ENCODE measurements around the gene FN3KRP.

The FN3KRP gene, protein sequence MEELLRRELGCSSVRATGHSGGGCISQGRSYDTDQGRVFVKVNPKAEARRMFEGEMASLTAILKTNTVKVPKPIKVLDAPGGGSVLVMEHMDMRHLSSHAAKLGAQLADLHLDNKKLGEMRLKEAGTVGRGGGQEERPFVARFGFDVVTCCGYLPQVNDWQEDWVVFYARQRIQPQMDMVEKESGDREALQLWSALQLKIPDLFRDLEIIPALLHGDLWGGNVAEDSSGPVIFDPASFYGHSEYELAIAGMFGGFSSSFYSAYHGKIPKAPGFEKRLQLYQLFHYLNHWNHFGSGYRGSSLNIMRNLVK

DNA sequence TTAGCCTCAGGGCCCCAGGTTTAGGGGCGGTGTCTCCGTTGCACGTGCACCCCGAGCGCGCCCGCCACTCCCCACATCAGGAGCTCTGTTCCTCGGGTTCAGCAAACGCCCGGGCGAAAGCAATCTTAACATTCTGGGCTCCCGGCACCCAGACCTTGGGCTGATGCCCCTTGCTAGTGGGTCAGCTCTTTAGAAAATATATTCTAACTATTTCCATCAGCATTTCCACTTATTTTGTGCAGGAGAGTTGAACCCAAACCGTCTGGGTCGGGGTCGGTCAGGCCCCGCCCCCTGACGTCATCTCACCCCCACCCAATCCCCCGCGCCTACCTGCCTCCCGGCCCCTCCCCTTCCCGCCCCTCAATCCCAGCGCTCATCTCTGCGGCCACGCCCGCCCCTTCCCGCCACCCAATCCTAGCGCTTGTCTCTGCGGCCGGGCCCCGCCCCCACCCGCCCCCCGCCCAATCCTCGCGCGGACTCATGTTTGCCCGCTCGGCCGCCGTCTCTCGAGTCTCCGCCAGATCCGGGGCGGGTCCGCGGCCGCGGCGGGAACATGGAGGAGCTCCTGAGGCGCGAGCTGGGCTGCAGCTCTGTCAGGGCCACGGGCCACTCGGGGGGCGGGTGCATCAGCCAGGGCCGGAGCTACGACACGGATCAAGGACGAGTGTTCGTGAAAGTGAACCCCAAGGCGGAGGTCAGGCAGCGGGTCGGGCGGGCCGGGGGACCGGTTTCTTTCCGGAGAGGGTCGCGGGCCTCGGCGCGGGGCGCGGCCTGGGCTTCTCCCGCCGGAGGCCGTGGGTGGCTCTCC lies at the start of gene FN3KRP:
Gene FN3KRP, plus strand, starts transcription at position 504 of the 808 bp plus-strand sequence. Its CDS starts 50 bp downstream, at position 554.
- peak; percentile 94 for DNase-seq

DNA sequence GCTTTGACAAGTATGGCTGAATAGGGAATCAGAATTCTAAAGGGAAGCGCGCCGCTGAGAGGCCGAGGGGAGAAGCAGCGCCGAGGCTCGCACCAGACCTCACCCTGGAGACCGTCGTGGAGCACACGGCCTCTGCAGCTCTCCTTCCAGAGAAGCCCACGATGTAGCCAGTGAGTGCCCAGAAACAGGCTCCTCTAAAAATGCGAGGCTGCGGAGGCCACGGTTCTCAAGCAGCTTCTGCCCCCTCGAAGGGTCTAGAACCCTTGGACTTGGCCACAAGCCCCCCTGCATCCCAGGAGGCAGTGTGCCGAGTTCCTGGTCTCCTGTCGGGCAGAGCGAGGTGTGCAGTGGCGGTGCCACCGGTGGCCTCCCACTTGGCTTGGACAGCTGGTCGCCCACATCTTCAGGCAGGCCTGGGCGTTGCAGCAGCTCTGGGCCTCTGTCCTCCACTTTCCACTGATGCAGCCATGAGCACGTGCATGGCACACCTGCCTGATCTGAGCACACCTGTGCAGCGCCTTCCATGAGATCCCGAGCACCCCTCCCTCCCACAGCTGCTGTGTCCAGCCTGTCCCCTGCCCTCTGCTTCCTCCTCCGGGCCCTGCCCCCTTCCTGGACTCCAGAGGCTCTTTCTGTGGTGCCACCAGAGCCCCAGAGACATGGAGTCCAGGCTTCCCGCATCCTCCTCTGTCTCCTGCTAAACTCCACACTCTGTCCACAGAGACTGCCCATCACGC lies 49.4 kb upstream of the FN3KRP start:
- no peak for DNase-seq

DNA sequence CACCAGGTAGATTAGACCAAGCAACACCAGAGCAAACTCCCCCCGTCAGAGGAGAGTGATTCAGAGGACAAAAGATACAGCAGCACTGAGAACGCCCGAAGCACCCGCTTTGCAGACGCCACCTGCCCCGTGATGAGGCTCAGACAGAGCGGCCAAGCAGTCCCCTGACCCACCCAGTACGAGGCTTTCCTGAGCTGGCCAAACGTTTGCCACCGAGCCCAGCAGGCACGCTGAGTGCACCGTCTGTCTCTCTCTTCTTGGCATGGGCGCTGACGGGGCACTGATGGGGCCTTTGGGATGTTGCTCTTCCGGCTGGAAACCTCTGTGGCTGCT lies 48.9 kb upstream of the FN3KRP start:
- DNase-seq: no peak

DNA sequence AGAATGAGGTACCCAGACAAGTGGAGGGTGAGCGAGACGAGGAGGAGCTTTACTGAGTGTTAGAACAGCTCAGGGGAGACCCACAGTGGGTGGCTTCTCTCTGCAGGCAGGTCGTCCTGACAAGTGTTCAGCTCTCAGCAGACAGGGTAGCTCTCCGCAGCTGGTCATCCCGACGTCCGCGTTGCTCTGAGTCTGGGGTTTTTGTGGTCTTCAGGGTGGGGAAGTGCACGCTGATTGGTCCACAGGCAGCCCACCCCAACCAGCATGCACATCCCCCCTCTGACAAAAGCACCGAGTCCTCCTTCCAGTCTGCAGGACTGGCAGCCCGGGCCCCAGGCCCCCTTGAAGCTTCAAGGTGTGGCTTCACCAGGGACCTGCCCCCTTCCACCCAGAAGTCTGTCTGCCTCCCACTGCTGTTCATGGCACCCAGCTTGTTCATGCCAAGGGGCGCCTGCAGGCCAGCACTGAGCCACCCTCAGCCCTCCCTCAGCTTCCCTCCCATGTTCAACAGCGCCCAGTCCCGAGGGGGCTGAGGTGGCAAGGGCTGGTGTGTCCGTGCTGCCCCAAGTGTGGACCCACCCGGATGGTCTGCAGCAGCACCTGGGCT lies 48.4 kb upstream of the FN3KRP start:
- no peak for DNase-seq

DNA sequence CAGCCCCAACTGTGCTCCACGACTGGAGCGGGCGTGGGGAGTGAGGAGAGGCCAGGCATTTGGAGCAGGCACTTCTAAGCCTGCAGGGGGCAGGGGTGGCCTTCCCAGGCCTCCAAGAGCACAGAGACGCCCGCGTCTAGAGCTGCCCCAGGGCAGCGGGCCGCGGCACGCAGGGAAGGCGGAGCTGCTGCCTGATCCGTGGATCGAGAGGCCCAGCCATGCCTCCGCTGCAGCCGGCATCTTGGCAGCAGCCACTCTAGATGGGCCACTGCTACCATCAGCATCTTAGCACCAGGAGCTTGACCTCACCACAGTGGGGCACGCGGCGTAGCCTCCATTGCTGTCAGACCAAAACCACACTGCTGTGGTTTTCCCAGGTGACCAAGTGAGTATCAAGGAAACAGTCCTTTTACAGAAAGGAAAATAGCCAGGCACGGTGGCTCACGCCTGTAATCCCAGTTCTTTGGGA lies 47.8 kb upstream of the FN3KRP start:
- no peak for DNase-seq

DNA sequence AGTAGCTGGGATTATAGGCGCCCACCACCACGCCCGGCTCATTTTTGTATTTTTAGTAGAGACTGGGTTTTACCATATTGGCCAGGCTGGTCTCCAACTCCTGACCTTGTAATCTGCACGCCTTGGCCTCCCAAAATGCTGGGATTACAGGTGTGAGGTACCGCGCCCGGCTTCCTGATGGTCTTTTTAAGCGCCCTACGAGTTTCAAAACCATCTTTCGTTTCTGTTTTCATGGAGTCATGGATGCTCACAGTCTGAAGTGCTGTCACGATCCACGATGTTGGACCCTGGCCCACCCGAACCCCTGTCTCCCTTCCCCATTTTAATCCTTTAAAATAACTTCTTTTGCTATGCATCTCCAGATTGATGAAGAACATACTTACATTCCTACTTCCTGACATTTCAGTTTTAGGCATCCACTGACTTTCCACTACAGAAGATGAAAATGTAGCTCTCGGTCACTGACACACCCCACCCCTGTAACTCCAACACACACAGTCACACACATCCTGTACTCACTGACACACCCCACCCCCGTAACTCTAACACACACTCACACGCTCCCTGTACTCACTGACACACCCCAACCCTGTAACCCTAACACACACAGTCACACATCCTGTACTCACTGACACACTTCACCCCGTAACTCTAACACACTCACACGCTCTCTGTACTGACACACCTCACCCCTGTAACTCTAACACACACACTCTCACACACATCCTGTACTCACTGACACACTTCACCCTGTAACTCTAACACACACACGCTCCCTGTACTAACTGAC lies 45.6 kb upstream of the FN3KRP start:
- DNase-seq: no peak

DNA sequence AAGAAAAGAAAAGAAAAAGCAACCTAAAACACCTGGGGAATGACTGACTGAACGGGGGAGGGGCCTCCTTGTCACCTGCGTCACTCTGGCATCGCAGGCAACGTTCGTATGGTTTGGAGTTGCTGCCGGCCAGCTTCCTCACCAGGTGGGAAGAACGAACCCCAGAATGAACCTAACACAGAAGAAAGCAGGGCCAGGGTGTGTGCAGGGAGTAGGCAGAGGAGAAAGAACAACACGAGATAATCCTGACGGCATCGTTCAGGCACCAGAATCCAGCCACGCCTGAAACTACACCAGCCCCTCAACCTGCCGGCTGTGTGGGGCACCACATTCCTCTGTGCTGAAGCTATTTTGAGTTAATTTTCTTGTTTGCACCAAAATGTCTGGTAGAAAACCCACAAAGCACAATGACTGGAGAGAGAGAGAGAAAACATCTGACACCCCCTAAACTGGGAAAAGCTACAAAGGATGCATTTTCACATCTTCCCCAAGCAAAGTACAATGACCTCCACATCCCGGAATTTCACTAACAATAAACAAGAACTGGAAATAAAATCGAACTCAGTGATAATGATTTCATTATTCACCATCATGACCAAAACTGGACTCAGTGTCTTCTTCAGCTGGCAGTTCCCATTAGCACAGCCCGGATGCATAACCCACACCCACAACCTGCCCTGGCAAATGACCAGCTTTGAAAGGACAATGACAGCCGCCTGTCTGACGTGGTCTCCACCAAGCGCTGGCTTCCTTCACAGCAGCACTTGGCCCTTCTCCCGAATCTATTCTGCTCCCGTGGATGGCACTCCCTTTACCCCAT lies 41.6 kb upstream of the FN3KRP start:
- no peak for DNase-seq

DNA sequence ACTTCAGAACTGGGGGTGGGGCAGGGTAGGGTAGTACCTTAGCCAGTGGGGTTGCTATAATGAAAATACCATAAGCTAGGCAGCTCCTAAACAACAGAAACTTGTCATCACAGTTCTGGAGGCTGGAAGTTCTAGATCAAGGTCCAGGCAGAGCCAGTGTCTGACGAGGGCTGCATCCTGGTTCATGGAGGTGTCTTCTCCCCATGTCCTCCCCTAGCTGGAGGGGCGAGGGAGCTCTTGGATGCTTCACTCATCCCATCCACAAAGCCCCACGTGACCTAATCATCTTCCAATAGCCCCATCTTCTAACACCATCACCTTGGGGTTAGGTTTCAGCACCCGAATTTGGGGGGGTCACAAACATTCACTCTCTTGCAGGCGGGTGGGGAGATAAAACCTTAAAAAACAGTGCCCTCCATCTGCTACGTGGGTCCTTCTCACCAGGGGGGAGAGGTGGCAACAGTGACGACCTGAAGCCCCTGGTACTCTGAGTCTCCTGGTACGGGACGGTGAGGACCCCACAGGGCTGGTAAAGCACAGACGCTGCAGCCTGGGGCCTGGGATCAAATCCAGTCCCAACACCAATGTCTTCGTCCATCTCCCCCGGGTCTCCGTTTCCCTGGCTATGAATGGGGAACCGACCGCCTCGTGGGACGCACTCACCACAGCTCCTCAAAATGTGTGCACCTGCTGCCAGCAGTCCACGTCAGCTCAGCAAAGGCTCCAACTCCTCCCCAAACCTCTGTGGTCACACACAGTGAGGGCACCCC lies 40.8 kb upstream of the FN3KRP start:
- no peak for DNase-seq

DNA sequence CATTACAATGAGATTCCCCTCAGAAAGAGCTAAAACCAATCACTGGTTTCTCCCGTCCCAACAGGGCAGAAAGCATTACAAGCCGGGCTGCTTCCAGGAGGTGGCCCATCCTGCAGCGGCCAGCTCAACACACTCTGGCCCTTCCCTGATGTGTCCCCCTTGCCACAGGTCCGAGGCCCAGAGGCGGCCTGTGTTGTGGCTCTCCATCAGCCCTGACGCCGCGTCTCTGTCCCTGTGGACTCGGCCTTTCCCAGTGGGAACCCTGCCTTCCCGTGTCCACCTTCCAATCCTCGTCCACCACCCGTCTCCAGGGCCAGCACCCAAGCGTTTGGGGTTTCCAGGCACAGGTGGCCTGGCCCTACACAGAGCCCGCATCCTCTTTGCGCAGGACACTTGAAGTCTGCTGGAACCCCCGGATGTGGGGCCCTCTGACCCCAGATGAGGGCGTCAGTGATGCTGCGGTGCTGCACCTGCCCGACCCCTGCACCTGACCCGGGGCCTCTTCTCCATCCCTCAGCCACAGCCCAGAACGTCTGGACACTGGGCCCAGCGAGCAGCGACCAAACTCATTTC lies 39.1 kb upstream of the FN3KRP start:
- no peak for DNase-seq

DNA sequence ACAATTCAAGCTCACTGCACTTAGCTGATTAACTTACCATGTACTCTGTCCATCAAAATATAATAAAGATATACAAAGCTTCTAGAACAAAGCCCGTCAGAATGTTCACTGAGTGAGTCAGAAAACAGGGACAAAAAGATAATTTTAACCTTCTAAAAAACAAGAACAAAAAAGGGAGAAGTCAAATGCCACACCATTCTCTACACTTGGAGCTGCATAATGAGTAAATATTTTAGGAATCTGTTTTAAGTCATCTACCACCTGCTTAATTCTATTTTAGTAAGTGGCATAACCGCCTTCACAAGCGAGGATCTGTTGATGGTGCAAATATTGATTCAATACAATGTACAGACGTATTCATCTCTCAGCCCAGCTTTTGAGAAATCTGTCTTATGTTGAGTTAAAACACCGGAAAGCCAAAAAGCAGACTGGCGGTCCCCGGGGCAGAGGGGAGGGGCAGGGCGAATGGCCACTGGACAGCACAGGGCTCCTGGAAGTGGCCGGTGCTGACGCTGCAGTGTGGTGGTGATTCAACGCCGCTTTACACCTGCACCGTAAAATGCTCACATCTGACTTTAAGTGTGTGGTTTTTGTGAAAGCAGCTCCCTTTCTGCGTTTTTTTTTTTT lies 38.1 kb upstream of the FN3KRP start:
- DNase-seq: no peak

DNA sequence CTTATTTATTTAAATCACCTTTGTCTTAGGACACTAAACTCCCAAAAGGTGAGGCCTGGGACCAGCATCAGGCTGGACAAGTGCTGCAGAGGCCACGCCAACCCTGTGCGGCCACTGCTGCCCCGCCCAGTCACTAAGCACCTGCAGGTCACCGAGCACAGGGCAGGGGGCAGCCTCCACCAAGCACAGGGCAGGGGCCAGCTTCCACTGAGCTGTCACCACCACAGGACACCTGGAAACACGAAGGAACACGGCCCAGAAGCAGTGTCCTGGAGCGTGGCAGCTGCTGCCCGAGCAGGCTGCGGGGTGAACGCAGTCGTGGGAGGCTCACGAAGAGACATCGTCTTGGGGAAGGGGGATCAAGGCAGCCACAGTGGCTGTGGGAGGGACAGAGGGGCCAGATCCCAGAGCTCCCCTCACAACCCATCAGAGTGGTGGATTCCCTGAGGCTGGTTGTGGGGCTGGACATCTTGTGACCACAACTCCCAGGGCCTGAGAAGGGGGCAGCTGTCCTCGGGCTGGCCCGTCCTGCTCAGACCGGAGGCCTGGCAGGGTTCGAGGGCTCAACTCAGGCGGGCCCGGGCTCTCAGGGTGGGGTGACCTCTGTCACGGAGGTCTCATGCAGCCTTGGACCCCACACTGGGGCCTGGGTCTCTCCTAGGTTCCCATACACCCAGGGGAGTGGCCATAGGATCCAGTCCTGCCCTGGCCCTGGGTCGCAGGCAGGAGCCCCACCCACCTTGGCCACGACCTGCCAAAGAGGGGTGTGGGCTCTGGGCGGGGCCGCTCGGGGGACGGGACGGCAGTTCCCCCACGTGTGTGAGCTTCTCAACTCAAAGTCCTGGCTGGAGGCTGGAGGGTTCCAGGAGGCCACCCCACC lies 36.7 kb upstream of the FN3KRP start:
- no peak for DNase-seq

DNA sequence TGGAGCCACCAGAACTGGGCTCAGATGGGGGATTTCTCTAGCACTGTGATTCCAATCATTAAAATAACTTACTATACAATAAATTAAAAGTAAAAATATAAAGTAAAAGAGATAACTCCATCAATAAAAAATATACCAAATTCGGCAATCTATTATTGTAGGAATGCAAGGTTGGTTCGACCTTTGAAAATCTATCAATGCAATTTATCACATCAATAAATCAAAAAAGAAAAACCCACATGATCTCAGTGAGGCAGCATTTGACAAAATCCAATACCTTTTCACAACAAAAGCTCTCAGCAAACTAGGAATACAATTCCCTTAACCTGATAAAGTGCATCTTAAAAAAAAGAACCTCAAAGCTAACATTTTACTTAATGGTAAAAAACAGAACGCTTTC lies 35.0 kb upstream of the FN3KRP start:
- DNase-seq: no peak

DNA sequence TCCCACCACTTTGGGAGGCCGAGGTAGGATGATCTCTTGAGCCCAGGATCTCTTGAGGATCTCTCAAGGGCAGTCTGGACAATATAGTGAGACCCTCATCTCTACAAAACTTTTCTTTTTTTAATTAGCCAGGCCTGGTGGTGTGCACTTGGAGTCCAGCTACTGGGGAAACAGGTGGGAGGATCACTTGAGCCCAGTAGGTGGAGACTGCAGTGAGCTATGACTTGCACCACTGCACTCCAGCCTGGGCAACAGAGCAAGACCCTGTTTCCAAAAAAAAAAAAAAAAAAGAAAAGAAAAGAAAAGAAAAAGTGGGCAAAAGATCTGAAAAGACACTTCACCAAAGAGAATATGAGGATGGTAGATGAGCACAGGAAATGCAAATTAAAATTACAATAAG lies 33.0 kb upstream of the FN3KRP start:
- DNase-seq: no peak

DNA sequence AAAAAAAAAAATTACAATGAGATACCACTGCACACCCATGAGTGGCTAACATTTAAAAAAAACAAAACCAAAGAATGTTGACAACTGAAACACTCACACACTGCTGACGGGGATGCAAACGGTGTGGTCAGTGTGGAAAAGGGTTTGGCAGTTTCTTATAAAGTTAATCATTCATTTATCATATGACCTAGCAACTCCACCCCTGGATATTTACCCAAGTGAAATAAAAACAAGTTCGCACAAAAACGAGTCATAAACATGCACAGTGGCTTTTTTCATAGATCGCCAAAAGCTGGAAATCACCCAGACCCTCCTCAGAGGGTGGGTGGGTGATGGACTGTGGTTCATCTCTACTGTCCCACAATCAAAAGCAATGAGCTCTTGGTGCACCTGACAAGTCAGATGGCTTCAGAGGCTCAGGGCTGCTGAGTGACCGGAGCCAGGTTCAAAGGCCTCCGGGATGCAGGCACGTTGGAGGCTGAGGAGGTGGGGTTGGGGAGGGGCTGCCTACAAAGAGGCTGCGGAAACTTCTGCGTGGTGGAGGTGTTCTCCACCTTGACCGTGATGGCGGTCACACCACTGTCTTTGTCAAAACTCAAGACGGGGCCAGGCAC lies 32.2 kb upstream of the FN3KRP start:
- no peak for DNase-seq

DNA sequence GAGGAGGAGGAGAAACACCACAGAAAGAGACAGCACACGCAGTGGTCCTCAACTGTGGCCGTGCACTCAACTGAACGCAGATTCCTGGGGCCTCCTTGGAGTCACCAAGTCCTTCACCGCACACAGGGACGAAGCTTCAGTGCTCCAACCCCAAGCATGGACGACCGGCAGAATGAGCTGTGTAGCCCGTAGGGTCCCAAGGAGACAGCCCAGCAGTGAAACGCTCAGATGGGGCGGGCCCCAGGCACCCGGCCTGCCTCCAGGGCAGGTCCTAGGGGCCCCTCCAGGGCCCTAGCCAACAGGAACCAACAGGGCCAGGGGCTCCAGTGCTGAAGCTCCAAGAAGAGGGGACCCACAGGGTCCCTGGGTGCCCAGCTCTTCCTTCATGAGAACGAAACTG lies 31.2 kb upstream of the FN3KRP start:
- no peak for DNase-seq

DNA sequence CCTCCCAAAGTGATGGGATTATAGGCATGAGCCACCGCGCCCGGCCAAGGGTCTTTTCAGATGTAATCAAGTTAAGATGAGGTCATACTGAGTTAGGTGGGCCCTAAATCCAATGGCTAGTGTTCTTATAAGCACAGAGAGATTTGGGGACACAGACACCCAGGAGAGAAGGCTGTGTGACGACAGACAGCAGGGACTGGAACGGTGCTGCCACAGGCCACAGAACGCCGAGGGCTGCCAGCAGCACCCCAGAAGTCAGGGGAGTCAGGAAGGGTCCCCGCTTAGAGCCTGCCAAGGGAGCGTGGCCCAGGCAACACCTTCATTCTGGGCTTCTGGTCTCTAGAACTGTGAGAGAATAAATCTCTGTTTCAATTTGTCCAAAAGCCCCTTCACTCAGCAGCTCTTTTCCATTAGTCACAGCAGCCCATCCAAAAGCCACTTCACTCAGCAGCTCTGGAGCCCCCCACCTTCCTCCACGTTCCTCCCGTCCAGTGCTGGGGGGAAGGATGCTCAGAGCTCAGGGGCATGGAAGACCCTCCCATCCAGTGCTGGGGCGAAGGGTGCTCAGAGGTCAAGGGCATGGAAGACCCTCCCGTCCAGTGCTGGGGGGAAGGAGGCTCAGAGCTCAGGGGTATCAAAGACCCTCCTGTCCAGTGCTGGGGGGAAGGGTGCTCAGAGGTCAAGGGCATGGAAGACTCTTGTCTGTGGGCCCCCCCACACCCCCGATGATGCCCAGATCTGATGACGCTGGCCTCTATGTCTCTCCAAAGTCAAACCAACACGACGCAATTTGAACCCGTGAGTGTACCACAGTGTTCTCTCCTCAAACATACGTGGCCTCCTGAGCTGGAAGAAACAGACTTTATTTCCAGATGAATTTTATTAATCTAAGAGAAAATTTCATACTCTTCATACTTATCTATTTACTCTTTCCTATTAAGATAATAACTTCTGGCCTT lies 29.9 kb upstream of the FN3KRP start:
- DNase-seq: no peak

DNA sequence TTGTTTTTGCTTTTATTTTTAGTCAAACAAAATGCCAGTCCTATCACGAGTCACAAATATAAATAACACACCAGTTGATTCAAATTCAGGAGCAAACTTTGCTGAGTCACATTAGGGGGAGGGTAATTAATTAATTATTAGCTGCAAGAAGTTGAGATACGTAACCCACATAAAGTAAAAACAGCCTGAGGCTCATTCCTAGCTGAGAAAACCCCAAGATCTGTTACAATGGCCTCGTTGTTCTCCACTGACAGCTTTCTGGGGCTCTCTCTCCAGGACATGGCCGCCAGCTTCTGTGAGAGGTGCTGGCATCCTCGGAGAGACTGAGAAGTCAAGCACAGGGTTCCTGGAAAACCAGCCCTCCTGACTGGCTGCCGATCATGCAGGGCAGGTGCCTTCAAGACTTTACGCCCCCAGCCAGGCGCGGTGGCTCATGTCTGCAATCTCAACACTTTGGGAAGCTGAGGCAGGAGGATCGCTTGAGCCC lies 29.1 kb upstream of the FN3KRP start:
- no peak for DNase-seq

Measured in NCI-H2227 treated with DMSO at 0.1 percent for 48 hours (cell line).